CD4-positive, alpha-beta T cell treated with Interleukin-17A for 4 hours (primary cell): Measurements from ENCODE around the gene PCYOX1L.
A peak's percentile ranks its signal among the peaks of the same experiment; 100 is the strongest.

Experiments
- DNase-seq: peaks from one replicate; pipeline ENCODE4 v3.0.0-alpha.2; 2020; ENCODE audit warnings: mixed read lengths

The PCYOX1L gene

DNA sequence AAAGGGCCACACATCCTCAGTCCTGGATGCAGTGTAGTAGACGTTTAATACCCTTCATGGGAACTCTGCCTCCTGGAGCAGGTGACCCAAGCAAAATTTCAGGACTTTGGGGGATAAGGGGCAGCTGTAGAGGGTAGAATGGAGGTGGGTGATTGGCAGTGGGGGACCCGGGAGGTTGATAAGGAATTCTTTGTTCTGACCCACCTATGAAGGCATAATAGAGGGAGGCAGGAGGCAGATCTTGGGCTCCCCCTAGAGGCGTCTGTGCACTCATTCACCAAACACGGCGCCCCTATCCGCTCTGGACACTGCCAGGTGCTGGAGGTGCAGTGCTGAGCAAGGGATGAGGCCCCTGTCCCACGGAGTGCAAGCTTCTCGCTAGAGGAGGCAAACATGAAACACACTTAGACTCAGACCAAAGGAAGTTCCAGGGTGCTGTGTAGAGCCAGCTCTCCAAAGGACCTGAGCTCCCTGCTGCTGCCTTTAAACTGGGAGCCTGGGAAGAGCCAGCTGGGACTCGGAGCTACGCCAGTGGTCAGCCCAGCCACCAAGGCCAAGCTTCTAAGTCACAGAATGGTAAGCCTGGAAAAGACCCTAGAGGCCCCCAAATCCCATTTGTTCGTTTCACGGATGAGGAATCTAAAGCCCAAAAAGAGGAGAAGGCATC, 13.6 kb downstream of the PCYOX1L start:
- peak; percentile 85 for DNase-seq

- DNase-seq, result no peak
Measured at GRCh38 chr5:149372076-149372795, 14.4 kb downstream of the PCYOX1L start.

- no peak for DNase-seq
Measured at GRCh38 chr5:149372932-149373331, 15.1 kb downstream of the PCYOX1L start.

- no peak for DNase-seq
Measured at GRCh38 chr5:149374303-149374702, 16.5 kb downstream of the PCYOX1L start.

DNA sequence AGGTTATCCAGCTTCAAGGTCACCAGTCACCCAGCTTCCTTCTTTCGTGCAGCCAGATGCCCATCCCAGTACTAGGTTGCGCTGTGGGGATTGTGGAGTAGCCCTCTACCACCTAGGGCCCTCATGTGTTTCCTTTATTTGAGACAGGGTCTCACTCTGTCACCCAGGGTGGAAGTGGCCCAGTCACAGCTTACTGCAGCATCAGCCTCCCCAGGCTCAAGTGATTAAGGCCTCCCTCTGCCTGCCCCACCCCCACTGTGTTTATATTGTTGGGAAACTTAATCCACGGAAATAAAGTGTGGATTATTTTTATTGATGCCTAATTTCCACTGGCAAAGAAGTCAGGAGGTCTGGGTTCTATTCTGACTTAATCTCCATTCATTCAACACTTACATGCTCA, 17.0 kb downstream of the PCYOX1L start:
- no peak for DNase-seq

DNA sequence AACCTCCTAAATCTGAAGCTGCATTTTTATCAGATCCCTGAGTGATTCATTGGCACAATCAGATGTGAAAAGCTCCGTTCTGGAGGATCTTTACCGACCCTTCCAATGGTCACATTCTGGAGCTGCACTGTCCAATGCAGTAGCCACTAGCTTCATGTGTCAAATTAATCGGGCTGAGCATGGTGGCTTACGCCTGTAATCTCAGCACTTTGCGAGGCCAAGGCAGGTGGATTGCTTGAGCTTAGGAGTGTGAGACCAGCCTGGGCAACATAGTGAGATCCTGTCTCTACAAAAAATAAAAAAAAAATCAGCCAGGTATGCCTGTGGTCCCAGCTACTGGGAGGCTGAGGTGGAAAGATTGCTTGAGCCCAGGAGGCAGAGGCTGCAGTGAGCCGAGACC, 17.6 kb downstream of the PCYOX1L start:
- DNase-seq, result no peak

DNA sequence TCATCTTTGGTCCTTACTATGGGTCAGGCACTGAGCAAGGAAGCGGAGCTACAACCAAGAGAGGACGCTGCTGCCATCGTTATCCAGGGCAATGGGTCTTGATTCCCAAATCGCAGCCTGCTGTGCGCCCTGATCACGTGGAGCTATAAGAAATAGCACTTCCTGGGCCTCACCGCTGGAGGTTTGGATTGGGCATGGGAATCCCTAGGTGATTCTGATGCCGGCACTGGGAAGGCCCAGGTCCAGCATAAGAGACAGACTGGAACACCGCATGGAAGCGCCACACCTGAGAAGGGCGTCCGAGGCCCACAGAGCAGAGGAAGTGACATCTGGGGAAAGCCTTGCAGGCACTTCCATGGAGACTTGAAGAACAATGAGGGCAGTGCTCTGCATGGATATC, 18.3 kb downstream of the PCYOX1L start:
- DNase-seq, result no peak

GRCh38 chr5:149376711-149377447, 19.0 kb downstream of the PCYOX1L start:
- no peak for DNase-seq

- no peak for DNase-seq
Measured at GRCh38 chr5:149378241-149378820, 20.5 kb downstream of the PCYOX1L start.

GRCh38 chr5:149379177-149379761, 21.4 kb downstream of the PCYOX1L start, which contains the start of gene IL17B:
IL17B (minus strand) TSS chr5:149379292; CDS start chr5:149379225, 67 bp downstream.
- DNase-seq, result no peak

DNA sequence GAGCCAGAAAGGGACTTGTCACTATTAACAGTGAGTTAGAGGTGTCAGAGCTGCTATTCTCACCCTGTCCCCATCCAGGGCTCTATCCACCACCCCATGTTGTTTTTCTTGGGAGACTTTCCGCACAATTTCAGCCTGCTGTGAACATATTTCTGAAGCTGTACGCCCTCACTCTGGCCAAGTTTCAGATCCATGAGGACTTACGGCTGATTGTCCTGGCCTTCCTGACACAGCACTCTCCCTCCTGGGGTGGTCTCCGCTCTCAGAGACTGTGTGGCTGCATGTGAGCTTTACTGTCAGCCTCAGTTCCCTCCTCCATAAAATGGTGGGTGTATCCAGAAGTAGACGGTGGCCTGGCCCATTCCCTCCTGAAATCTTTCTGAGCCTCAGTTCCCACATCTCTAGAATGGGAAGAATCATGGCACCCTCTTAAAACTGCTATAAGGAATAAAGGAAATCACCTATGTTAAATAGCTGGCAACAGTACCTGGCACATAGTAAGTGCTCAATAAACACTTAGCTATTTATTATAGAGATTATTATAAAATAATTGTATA, 22.1 kb downstream of the PCYOX1L start:
- no peak for DNase-seq

- DNase-seq, result no peak
Measured at GRCh38 chr5:149380466-149381121, 22.7 kb downstream of the PCYOX1L start.

DNA sequence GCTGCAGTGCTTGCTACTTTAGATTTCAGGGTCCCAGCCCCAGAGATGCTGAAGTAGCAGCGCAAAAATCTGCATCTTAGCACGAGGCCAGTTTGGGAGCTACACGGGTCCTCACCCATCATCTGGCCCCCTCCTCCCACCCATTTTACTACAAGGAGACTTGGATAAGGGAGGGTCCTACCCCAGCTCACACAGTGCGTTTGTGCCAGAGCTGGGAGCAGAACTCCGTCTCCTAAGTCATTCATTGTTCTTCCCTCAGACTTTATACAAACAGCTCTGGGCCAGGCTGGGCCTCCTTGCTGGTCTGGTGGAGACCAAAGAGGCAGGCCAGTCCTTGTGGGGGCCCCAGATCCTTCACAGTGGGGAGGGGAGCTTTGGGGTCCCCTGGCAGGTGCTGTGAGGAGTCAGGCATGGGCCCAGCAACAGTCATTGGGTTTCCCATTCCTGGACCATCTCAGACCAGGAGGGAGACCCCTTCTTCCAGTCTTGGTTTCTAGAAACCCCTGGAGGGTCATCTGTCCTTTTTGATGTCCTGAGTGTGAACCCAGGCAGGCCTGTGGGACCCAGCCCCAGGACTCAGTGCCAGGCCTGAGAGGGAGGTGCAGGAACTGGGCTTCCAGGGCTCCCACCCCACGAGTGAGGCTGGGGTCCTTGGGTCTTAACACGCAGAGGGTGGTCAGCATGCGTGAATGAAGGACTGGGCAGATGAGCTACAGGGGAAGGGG, 23.6 kb downstream of the PCYOX1L start:
- DNase-seq, result no peak

DNA sequence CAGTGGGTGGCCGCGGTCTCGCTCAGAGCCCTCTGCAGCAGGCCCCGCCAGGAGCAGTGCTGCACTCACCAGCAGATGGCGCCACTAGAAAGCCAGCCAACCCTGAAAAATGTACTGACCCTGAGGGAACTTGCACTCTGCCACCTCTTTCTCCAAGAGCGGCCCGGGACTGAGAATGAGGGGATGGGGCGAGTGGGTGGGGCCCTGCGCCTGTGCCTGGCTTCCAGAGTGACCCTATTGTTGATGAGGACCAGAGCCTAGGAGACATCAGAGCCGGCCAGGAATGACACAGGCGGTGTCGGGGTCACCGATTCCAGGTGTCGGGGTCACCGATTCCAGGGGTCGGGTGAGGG, 24.1 kb downstream of the PCYOX1L start:
- DNase-seq, result peak; percentile 83

DNA sequence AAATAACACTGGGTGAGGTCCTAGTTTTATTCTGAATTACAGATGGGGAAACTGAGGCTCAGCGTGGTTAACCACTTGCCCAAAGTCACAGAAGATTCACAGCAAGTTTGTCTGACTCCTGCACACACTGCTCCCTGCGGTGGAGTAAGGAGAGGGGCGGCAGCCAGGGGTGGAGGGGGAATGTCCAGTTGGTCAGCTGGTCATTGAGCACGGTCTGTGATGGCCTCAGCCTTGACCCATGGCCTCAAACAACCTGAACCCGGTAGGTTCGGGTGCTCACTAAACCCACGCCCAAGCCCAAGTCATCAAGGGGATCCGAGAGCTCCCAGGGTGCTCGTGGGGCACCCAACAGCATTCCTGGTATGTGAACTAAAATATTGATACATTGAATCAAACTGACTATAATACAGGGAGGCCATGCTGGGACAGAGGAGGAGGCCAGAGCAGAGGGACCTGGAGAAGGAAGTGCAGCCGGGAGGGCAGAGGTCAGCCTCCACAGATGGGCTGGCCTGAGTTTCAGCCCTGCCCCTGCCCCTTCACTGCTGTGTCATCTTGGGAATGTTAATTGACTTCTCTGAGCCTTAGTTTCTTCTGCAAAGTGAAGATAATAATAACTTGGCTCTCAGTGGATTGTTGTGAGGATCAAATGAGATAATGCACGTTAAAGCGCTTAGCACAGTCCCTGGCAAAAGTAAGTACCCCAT, 24.8 kb downstream of the PCYOX1L start:
- DNase-seq, result no peak

- DNase-seq, result no peak
Measured at GRCh38 chr5:149383399-149383798, 25.6 kb downstream of the PCYOX1L start.

DNA sequence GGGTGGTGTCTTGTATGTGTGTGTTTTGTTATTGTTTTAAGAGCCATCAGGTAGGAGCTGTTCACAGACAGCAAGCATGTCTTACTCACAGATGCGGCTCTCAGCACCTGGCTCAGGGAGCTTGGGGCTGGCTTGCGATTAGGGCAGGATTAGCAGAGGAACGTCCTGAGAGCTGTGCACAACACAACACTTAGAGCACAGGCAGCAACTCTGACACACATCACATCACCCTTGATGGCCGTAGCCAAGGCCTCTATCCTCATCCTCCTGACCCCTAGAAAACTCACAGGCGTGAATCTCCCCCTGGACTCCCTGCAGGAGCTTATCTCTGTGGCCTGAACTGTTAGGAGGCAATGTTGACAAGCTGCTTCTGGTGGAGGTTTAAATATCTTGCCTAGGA, 28.3 kb downstream of the PCYOX1L start:
- no peak for DNase-seq

- no peak for DNase-seq
Measured at GRCh38 chr5:149387081-149387631, 29.3 kb downstream of the PCYOX1L start.

DNA sequence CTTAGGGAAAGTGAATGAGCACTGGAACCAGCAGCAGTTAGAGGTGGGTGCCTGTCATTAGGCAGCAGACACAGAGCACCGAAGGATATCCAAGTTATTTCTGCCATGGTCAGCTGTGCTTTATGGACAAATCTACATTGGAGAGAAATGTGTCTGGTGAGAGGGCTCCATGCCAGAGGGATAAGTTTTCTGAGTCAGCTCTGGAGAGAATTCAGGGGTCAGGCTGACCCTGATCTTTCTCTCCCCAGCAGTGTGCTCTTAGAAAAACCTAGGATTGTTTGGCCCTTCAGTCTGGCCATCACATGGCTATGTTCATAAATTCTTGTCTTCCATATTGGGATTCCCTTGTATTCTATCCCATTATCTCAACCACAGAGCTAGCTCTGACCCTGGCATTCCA, 30.1 kb downstream of the PCYOX1L start:
- no peak for DNase-seq

GRCh38 chr5:149388498-149389190, 30.8 kb downstream of the PCYOX1L start:
- DNase-seq, result no peak
